ENCODE data around the gene DDX42. TPM values are rescaled to one million over a fixed set of nuclear protein-coding genes. Genes with fewer than 3 reads are reported as not detected.

The DDX42 gene
- polyA plus RNA-seq, 2 of the 4 experiments (the other 2 are of a cell fraction) = 124 to 262 TPM

- TF ChIP-seq ZSCAN20 (CRISPR knock-in tag; IDR thresholded peaks at IDR 0.05) (no peak), EHF (CRISPR knock-in tag; IDR thresholded peaks at IDR 0.05) (no peak), MAZ (IDR thresholded peaks at IDR 0.05; ENCODE audit: borderline replicate concordance, low read depth, low read length) (no peak), TFCP2L1 (CRISPR knock-in tag; IDR thresholded peaks at IDR 0.05) (no peak), CBX8 (IDR thresholded peaks at IDR 0.05) (no peak), FOSB (CRISPR knock-in tag; IDR thresholded peaks at IDR 0.05) (no peak), EHMT2 (IDR thresholded peaks at IDR 0.05; ENCODE audit: low read depth) (no peak), BHLHE40 (IDR thresholded peaks at IDR 0.05; ENCODE audit: low read depth, low read length) (no peak), ZC3H11A (IDR thresholded peaks at IDR 0.05) (no peak), MAFK (IDR thresholded peaks at IDR 0.05; ENCODE audit: partially characterized antibody) (no peak), RAD21 (conservative IDR thresholded peaks at IDR 0.05 in 1 of 2, IDR thresholded peaks at IDR 0.05 in 1 of 2) (no peak), ZNF302 (CRISPR knock-in tag; IDR thresholded peaks at IDR 0.05) (no peak), KDM1A (IDR thresholded peaks at IDR 0.05; ENCODE audit: low read depth) (no peak)
- Histone ChIP-seq H3K4me3 (no peak overlapping the region), H3K9me3 (no peaks in the 10 kb centered on the region), H3K4me2 (no peak overlapping the region), H3K4me1 (peaks cover 19% of the 10 kb centered on the region; the same call in 2 of the 3 replicates), H3K27ac (no peak overlapping the region)
- ChIA-PET POLR2A (interaction anchor here (1.6 to 1.9 kb wide), 2 partner anchors 7 to 10 kb away, joined by 4 to 11 read pairs; partner anchors contain the start of gene PSMC5), CTCF (interaction anchor here (0.9 to 4.5 kb wide), 24 partner anchors 8 to 408 kb away, joined by 3 to 29 read pairs (median 6); partner anchors contain the start of genes PSMC5 and SMARCD2)
- FAIRE-seq (no peak), ATAC-seq (peak in 1 of 2 experiments; percentile 2; a peak in 1 of 6 replicates), DNase-seq (ENCODE audit: low read depth in 1 of 2, low spot score in 1 of 2) (no peak)
- WGBS (ENCODE audit: missing lambda C conversion rate) = 97% methylated on average over 15 of the region's 15 CpGs
Observed at GRCh38 chr17:63833741-63834373, 59.9 kb downstream of the DDX42 start.

GRCh38 chr17:63834431-63835166 lies 60.6 kb downstream of the DDX42 start:
- CTCF ChIA-PET = interaction anchor here (0.8 to 4.5 kb wide), 25 partner anchors 7 to 409 kb away, joined by 3 to 29 read pairs (median 6); partner anchors contain the start of genes DDX42, PSMC5 and SMARCD2
- Histone ChIP-seq H3K4me1 (peaks cover 20% of the 10 kb centered on the region; the same call in 2 of the 3 replicates), H3K4me3 (no peak overlapping the region), H3K27ac (peak overlapping the region in 1 of 2 experiments; percentile 70; a peak in 3 of 6 replicates), H3K9me3 (no peaks in the 10 kb centered on the region), H3K4me2 (no peak overlapping the region)
- peak; percentile 82 to 93 for ATAC-seq
- DNase-seq (ENCODE audit: low read depth in 1 of 2, low spot score in 1 of 2) = peak; percentile 92 to 95
- no peak for FAIRE-seq
- 45% methylated on average over 13 of the region's 13 CpGs for WGBS (ENCODE audit: missing lambda C conversion rate)
- POLR2A ChIA-PET = interaction anchor here (1.6 to 1.9 kb wide), 2 partner anchors 8 to 9 kb away, joined by 4 to 11 read pairs; partner anchors contain the start of gene PSMC5
- no peak for TF ChIP-seq GATA3 (IDR thresholded peaks at IDR 0.05; ENCODE audit: borderline replicate concordance)
- TF ChIP-seq CTCF (IDR thresholded peaks at IDR 0.05) = peak; percentile 94
- peak; percentile 59 to 65 for TF ChIP-seq RAD21 (conservative IDR thresholded peaks at IDR 0.05 in 1 of 2, IDR thresholded peaks at IDR 0.05 in 1 of 2)
- TF ChIP-seq JUN (IDR thresholded peaks at IDR 0.05) = peak in 1 of 2 experiments; percentile 49; a peak in 2 of 5 replicates
- peak; percentile 65; the same call in 1 of the 2 replicates for TF ChIP-seq MYC (IDR thresholded peaks at IDR 0.05; ENCODE audit: borderline replicate concordance, low read length)
- TF ChIP-seq NPAS2 (CRISPR knock-in tag; IDR thresholded peaks at IDR 0.05; ENCODE audit: borderline replicate concordance) = no peak
- TF ChIP-seq MAX (IDR thresholded peaks at IDR 0.05) = peak; percentile 87
- peak; percentile 57; the same call in 1 of the 3 replicates for TF ChIP-seq SMC3 (IDR thresholded peaks at IDR 0.05)
